ACHN (cell line): ENCODE measurements around the gene APOL1.
"Not testable (repeated sequence)": the region's sequence is repeated elsewhere in the genome, so short reads cannot be mapped to it uniquely, and the experiment has no call there.

Source experiments
- DNase-seq: peaks from one replicate; pipeline ENCODE4 v3.0.0-alpha.2; 2015
- in situ Hi-C: cut with HindIII; loops from 2 replicates; pipeline ENCODE4 v1.10.0; 2017; ENCODE audit warnings: low sequenced_read_pairs, low pct_ligation_motif_present, low pct_unique_long_range_greater_than_20kb

The APOL1 gene

GRCh38 chr22:36285017-36285416 lies 32.1 kb downstream of the APOL1 start:
- in situ Hi-C loops: no loop called here
- DNase-seq: no peak

GRCh38 chr22:36285545-36285944 lies 32.6 kb downstream of the APOL1 start:
- DNase-seq: no peak
- in situ Hi-C loops: no loop called here

GRCh38 chr22:36286096-36286957 lies 33.4 kb downstream of the APOL1 start:
- in situ Hi-C loops: no loop called here
- DNase-seq: peak; percentile 63

- in situ Hi-C loops: no loop called here
- no peak for DNase-seq
Measured at GRCh38 chr22:36287881-36288515, 35.1 kb downstream of the APOL1 start.

GRCh38 chr22:36288571-36289405 lies 35.9 kb downstream of the APOL1 start:
- DNase-seq: no peak

GRCh38 chr22:36289406-36289870 lies 36.5 kb downstream of the APOL1 start:
- no peak for DNase-seq
- in situ Hi-C loops: no loop called here

More at GRCh38 chr22:36288571-36289405, 35.9 kb downstream of the APOL1 start:
- in situ Hi-C loops: no loop called here

GRCh38 chr22:36289948-36290371 lies 37.0 kb downstream of the APOL1 start:
- DNase-seq, in situ Hi-C loops: not testable (repeated sequence)

GRCh38 chr22:36290391-36291075 lies 37.6 kb downstream of the APOL1 start:
- DNase-seq, in situ Hi-C loops: not testable (repeated sequence)

GRCh38 chr22:36291831-36292740 lies 39.2 kb downstream of the APOL1 start:
- no peak for DNase-seq
- in situ Hi-C loops: no loop called here

- in situ Hi-C loops: no loop called here
- no peak for DNase-seq
Measured at GRCh38 chr22:36292823-36293530, 40.0 kb downstream of the APOL1 start.

GRCh38 chr22:36293606-36294292 lies 40.8 kb downstream of the APOL1 start:
- in situ Hi-C loops: no loop called here
- DNase-seq: no peak

GRCh38 chr22:36294293-36294620 lies 41.3 kb downstream of the APOL1 start:
- in situ Hi-C loops: no loop called here
- no peak for DNase-seq

- in situ Hi-C loops: no loop called here
- no peak for DNase-seq
Measured at GRCh38 chr22:36294801-36295200, 41.9 kb downstream of the APOL1 start.

GRCh38 chr22:36295247-36295646 lies 42.3 kb downstream of the APOL1 start:
- DNase-seq: no peak
- in situ Hi-C loops: no loop called here

- no peak for DNase-seq
- in situ Hi-C loops: no loop called here
Measured at GRCh38 chr22:36296690-36297089, 43.8 kb downstream of the APOL1 start.

GRCh38 chr22:36297568-36297967 lies 44.6 kb downstream of the APOL1 start:
- DNase-seq: no peak
- in situ Hi-C loops: no loop called here
